ENCODE data around the gene BLMH.

BLMH gene

GRCh38 chr17:30336369-30337171 is 44.8 kb upstream of the BLMH start:
- H3K4me1 ChIP-seq (ENCODE audit: control insufficient read depth in 1 of 2, insufficient read depth in 1 of 2, low read depth in 1 of 2, low read length in 1 of 2), result peaks cover 24 to 30% of the 10 kb centered on the region in 2 experiments
- H3K36me3 ChIP-seq, result no peaks in the 10 kb centered on the region
- H3K4me3 ChIP-seq (ENCODE audit: low read depth in 1 of 2, low read length in 1 of 2), result no peak overlapping the region
- H3K9me3 ChIP-seq, result no peaks in the 10 kb centered on the region
- TF ChIP-seq, protein P1, sequence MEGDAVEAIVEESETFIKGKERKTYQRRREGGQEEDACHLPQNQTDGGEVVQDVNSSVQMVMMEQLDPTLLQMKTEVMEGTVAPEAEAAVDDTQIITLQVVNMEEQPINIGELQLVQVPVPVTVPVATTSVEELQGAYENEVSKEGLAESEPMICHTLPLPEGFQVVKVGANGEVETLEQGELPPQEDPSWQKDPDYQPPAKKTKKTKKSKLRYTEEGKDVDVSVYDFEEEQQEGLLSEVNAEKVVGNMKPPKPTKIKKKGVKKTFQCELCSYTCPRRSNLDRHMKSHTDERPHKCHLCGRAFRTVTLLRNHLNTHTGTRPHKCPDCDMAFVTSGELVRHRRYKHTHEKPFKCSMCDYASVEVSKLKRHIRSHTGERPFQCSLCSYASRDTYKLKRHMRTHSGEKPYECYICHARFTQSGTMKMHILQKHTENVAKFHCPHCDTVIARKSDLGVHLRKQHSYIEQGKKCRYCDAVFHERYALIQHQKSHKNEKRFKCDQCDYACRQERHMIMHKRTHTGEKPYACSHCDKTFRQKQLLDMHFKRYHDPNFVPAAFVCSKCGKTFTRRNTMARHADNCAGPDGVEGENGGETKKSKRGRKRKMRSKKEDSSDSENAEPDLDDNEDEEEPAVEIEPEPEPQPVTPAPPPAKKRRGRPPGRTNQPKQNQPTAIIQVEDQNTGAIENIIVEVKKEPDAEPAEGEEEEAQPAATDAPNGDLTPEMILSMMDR (IDR thresholded peaks at IDR 0.05), result peak; percentile 76
- no peaks in the 10 kb centered on the region for H3K27me3 ChIP-seq
- H3K27ac ChIP-seq, result peak overlapping the region; percentile 86

DNA sequence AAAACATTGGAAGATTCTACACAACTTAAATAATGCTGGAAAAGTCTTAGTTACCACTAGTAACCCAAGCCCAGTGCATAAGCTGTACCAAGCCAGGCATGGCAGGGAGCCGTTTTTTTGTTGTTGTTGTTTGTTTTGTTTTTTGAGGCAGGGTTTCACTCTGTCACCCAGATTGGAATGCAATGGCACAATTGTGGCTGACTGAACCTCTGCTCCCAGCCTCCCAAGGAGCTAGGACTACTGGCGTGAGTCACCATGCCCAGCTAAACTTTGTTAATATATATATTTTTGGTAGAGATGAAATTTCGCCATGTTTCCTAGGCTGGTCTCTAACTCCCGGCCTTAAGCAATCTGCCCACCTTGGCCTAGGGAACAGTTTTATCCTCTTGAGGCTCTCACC is 42.7 kb upstream of the BLMH start:
- Histone ChIP-seq H3K27ac (no peak overlapping the region), H3K9me3 (no peaks in the 10 kb centered on the region), H3K36me3 (no peaks in the 10 kb centered on the region), H3K4me3 (ENCODE audit: low read depth in 1 of 2, low read length in 1 of 2) (no peak overlapping the region), H3K27me3 (no peaks in the 10 kb centered on the region), H3K4me1 (ENCODE audit: control insufficient read depth in 1 of 2, insufficient read depth in 1 of 2, low read depth in 1 of 2, low read length in 1 of 2) (peaks cover 8 to 9% of the 10 kb centered on the region in 2 experiments)
- TF ChIP-seq, protein P1 (IDR thresholded peaks at IDR 0.05), result no peak

GRCh38 chr17:30333503-30334360 is 42.0 kb upstream of the BLMH start, which contains the start of gene TMIGD1:
Gene TMIGD1, minus strand, starts transcription at chr17:30334057. Its CDS starts 1,924 bp downstream, at chr17:30332133.
- TF ChIP-seq, protein P1 (IDR thresholded peaks at IDR 0.05), result no peak
- no peak within 1 kb of the TSS for H3K27ac ChIP-seq
- H3K4me3 ChIP-seq (ENCODE audit: low read depth in 1 of 2, low read length in 1 of 2), result no peak within 1 kb of the TSS
- no peaks in the 10 kb centered on the region for H3K27me3 ChIP-seq
- no peaks in the 10 kb centered on the region for H3K36me3 ChIP-seq
- peaks cover 2 to 4% of the 10 kb centered on the region in 2 experiments for H3K4me1 ChIP-seq (ENCODE audit: control insufficient read depth in 1 of 2, insufficient read depth in 1 of 2, low read depth in 1 of 2, low read length in 1 of 2)
- no peaks in the 10 kb centered on the region for H3K9me3 ChIP-seq

DNA sequence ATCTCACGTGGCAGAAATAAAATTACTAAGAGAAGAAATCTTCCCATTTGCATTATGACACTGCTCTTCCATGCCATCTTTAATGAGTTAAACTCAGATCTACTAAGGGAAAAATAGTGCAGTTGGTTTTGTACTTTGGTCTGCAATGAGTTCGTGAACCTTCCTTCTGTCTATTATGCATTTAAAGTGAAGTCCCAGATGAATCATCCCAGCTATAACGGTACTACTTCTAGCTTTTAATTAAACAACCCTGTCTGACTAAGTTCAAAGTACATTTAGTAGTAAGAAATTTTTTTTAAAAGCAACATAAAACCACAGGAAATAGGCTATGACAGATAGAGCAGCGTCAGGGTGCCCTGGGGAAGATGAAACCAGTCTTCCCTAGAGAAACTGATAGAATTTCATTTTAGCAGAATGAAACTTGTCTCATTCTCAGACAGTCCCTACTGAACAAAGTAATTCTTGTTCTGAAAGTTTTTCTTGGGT is 40.4 kb upstream of the BLMH start:
- H3K4me3 ChIP-seq (ENCODE audit: low read depth in 1 of 2, low read length in 1 of 2), result no peak overlapping the region
- no peaks in the 10 kb centered on the region for H3K36me3 ChIP-seq
- H3K4me1 ChIP-seq (ENCODE audit: control insufficient read depth in 1 of 2, insufficient read depth in 1 of 2, low read depth in 1 of 2, low read length in 1 of 2), result no peaks in the 10 kb centered on the region
- no peak overlapping the region for H3K27ac ChIP-seq
- TF ChIP-seq, protein P1 (IDR thresholded peaks at IDR 0.05), result no peak
- no peaks in the 10 kb centered on the region for H3K27me3 ChIP-seq
- no peaks in the 10 kb centered on the region for H3K9me3 ChIP-seq

GRCh38 chr17:30326809-30327208 is 35.1 kb upstream of the BLMH start:
- no peaks in the 10 kb centered on the region for H3K9me3 ChIP-seq
- H3K4me1 ChIP-seq (ENCODE audit: control insufficient read depth in 1 of 2, insufficient read depth in 1 of 2, low read depth in 1 of 2, low read length in 1 of 2), result peaks cover 10% of the 10 kb centered on the region in 2 experiments
- TF ChIP-seq, protein P1 (IDR thresholded peaks at IDR 0.05), result no peak

More at GRCh38 chr17:30326809-30327208, 35.1 kb upstream of the BLMH start:
- Histone ChIP-seq H3K27ac (no peak overlapping the region), H3K4me3 (ENCODE audit: low read depth in 1 of 2, low read length in 1 of 2) (no peak overlapping the region), H3K36me3 (no peaks in the 10 kb centered on the region), H3K27me3 (no peaks in the 10 kb centered on the region)
